ENCODE results near the gene LRRIQ4.

Gene LRRIQ4

GRCh38 chr3:169822540-169822939 is 9.9 kb downstream of the LRRIQ4 start (continued):
- TF ChIP-seq ZNF274 (IDR thresholded peaks at IDR 0.05; ENCODE audit: low read length) (no peak), ZNF274 (tag by site-specific recombination; IDR thresholded peaks at IDR 0.05; ENCODE audit: borderline replicate concordance) (no peak), ZNF214 (tag by site-specific recombination; IDR thresholded peaks at IDR 0.05; ENCODE audit: borderline replicate concordance) (no peak), OVOL3 (tag by site-specific recombination; IDR thresholded peaks at IDR 0.05) (no peak), ZNF24 (tag by site-specific recombination; IDR thresholded peaks at IDR 0.05) (no peak), ZNF548 (tag by site-specific recombination; IDR thresholded peaks at IDR 0.05) (no peak), ZFP41 (tag by site-specific recombination; IDR thresholded peaks at IDR 0.05; ENCODE audit: borderline replicate concordance) (no peak), MEIS1 (CRISPR knock-in tag; IDR thresholded peaks at IDR 0.05; ENCODE audit: borderline replicate concordance) (no peak), SETDB1 (IDR thresholded peaks at IDR 0.05; ENCODE audit: insufficient read length, low read length) (no peak), ZFP3 (tag by site-specific recombination; IDR thresholded peaks at IDR 0.05; ENCODE audit: low read depth) (no peak), ZNF792 (tag by site-specific recombination; IDR thresholded peaks at IDR 0.05) (no peak)

- Histone ChIP-seq H3K9me3 (ENCODE audit: control insufficient read depth, insufficient read depth, low read depth, low read length) (no peaks in the 10 kb centered on the region), H3K27ac (ENCODE audit: extremely low read depth, low read depth, low read length) (no peak overlapping the region), H3K4me1 (ENCODE audit: control insufficient read depth, insufficient read depth, low read length) (no peaks in the 10 kb centered on the region), H3K4me3 (ENCODE audit: low read depth, low read length) (no peak overlapping the region), H3K36me3 (ENCODE audit: control insufficient read depth in 2 of 2, insufficient read depth in 1 of 2, low read length in 2 of 2) (no peaks in the 10 kb centered on the region)
- no peak for TF ChIP-seq ZNF133 (tag by site-specific recombination; IDR thresholded peaks at IDR 0.05)
- no peak for TF ChIP-seq ZNF544 (tag by site-specific recombination; IDR thresholded peaks at IDR 0.05)
- no peak for TF ChIP-seq ZEB2 (tag by site-specific recombination; IDR thresholded peaks at IDR 0.05)
- CTCF ChIA-PET, result no interaction called here
- POLR2A ChIA-PET, result no interaction called here
Observed at GRCh38 chr3:169822983-169823382, 10.3 kb downstream of the LRRIQ4 start.

- Histone ChIP-seq H3K9me3 (ENCODE audit: control insufficient read depth, insufficient read depth, low read depth, low read length) (no peaks in the 10 kb centered on the region), H3K4me3 (ENCODE audit: low read depth, low read length) (no peak overlapping the region), H3K27ac (ENCODE audit: extremely low read depth, low read depth, low read length) (no peak overlapping the region), H3K4me1 (ENCODE audit: control insufficient read depth, insufficient read depth, low read length) (no peaks in the 10 kb centered on the region), H3K36me3 (ENCODE audit: control insufficient read depth in 2 of 2, insufficient read depth in 1 of 2, low read length in 2 of 2) (no peaks in the 10 kb centered on the region)
- CTCF ChIA-PET, result interaction anchor here (0.6 to 1.0 kb wide), 2 partner anchors 146 to 223 kb away, joined by 3 to 4 read pairs; no protein-coding TSS in a partner anchor
- POLR2A ChIA-PET, result interaction anchor here (1.8 kb wide), 1 partner anchor 14 kb away, joined by 4 read pairs; no protein-coding TSS in a partner anchor
- TF ChIP-seq ZNF366 (tag by site-specific recombination; conservative IDR thresholded peaks at IDR 0.05) (no peak), ZNF302 (tag by site-specific recombination; IDR thresholded peaks at IDR 0.05; ENCODE audit: low read depth) (no peak), KLF9 (tag by site-specific recombination; IDR thresholded peaks at IDR 0.05; ENCODE audit: low read depth) (no peak), ZNF239 (tag by site-specific recombination; IDR thresholded peaks at IDR 0.05) (no peak), INSM2 (tag by site-specific recombination; IDR thresholded peaks at IDR 0.05) (no peak), SCRT1 (tag by site-specific recombination; IDR thresholded peaks at IDR 0.05; ENCODE audit: borderline replicate concordance) (no peak), ZBTB6 (tag by site-specific recombination; IDR thresholded peaks at IDR 0.05) (no peak), GLI2 (tag by site-specific recombination; IDR thresholded peaks at IDR 0.05; ENCODE audit: borderline replicate concordance, low read depth) (no peak), ZNF362 (tag by site-specific recombination; IDR thresholded peaks at IDR 0.05) (no peak), ZNF660 (tag by site-specific recombination; IDR thresholded peaks at IDR 0.05) (no peak), ZBTB10 (tag by site-specific recombination; IDR thresholded peaks at IDR 0.05) (no peak), ZNF747 (tag by site-specific recombination; IDR thresholded peaks at IDR 0.05) (no peak), ZNF248 (tag by site-specific recombination; IDR thresholded peaks at IDR 0.05) (no peak), ZNF621 (tag by site-specific recombination; IDR thresholded peaks at IDR 0.05) (no peak), ZSCAN4 (tag by site-specific recombination; IDR thresholded peaks at IDR 0.05) (no peak)
Observed at GRCh38 chr3:169825316-169825715, 12.6 kb downstream of the LRRIQ4 start.

All from HEK293 (cell line).